Lung (tissue), 12 donors: ENCODE measurements around the gene TMEM51. TPM values are rescaled to one million over a fixed set of nuclear protein-coding genes. Genes with fewer than 3 reads are reported as not detected.

ENCODE experiments used
- ATAC-seq: fragments of 200-7000 bp; cut with Tn5 transposase; one replicate; pipeline ENCODE4 v1.9.1; 2020; ENCODE audit warnings: moderate number of reproducible peaks; ENCODE audit not compliant: insufficient read depth, low FRiP score
- DNase-seq, 3 donors: peaks; one replicate each; pipeline ENCODE4 v3.0.0-alpha.2; 2013 to 2017
- H3K27ac ChIP-seq, 2 donors: one replicate each; pipeline ENCODE4 v1.5.1; 2013; ENCODE audit warnings: mild to moderate bottlenecking in 2 of 2, moderate library complexity in 2 of 2, control low read depth in 1 of 2, inconsistent platforms in 1 of 2, low read depth in 1 of 2, low read length in 1 of 2
- H3K27me3 ChIP-seq, 3 donors: one replicate each; pipeline ENCODE4 v1.5.1; 2013; ENCODE audit warnings: low read length in 2 of 3; ENCODE audit not compliant: control insufficient read depth in 3 of 3, insufficient read depth in 3 of 3
- H3K36me3 ChIP-seq, 4 donors: one replicate each; pipeline ENCODE4 v1.5.1; 2013; ENCODE audit warnings: low read length in 4 of 4, mild to moderate bottlenecking in 1 of 4, moderate library complexity in 1 of 4; ENCODE audit not compliant: control insufficient read depth in 4 of 4, insufficient read depth in 4 of 4
- H3K4me1 ChIP-seq, 5 donors: one replicate each; pipeline ENCODE4 v1.5.1; 2013; ENCODE audit warnings: low read length in 5 of 5, mild to moderate bottlenecking in 2 of 5, moderate library complexity in 1 of 5; ENCODE audit not compliant: control insufficient read depth in 5 of 5, insufficient read depth in 5 of 5
- H3K4me3 ChIP-seq: one replicate; pipeline ENCODE4 v1.5.1; 2013; ENCODE audit warnings: mild to moderate bottlenecking, control low read depth, moderate library complexity
- H3K9ac ChIP-seq, 2 donors: one replicate each; pipeline ENCODE4 v1.5.1; 2013; ENCODE audit warnings: low read length in 2 of 2, control low read depth in 1 of 2; ENCODE audit not compliant: insufficient read depth in 1 of 2
- H3K9me3 ChIP-seq, 4 donors: one replicate each; pipeline ENCODE4 v1.5.1; 2013; ENCODE audit warnings: low read length in 3 of 4, mild to moderate bottlenecking in 1 of 4, moderate library complexity in 1 of 4; ENCODE audit not compliant: control insufficient read depth in 4 of 4, insufficient read depth in 3 of 4
- CTCF ChIP-seq: IDR thresholded peaks from 2 replicates; pipeline ENCODE4 v1.5.1; 2012; ENCODE audit warnings: mild to moderate bottlenecking; ENCODE audit errors: control extremely low read depth, extremely low read depth
- WGBS, 2 donors: extraction: QIAGEN DNeasy Blood & Tissue Kit; methylation state at CpG; one replicate each; pipeline ENCODE4 v1.1.7; 2013; 5-methylcytosine and 5-hydroxymethylcytosine counted together
- polyA plus RNA-seq, 2 donors: library from polyadenylated mRNA; stranded (reverse); fragments of 200-250 nt; gene quantifications; one replicate each; pipeline ENCODE4 v1.2.1, GENCODE V29; 2013
- total RNA-seq, 2 donors: library from RNA; depleted of rRNA in 1 of 2; stranded (reverse); fragments of >200 nt in 1 of 2; gene quantifications; one replicate each; pipeline ENCODE4 v1.2.1, GENCODE V29; 2014 to 2021
- donor health status: control.
- donor health status: control.
- donor health status: Bipolar disorder and iron deficiency.
- donor health status: healthy.
- donor health status: DM: yes; HTN: yes; CAD: no.

Gene TMEM51
- total and polyA plus RNA-seq, 4 donors, result 7.7 to 17.8 (median 12.2) TPM

DNA sequence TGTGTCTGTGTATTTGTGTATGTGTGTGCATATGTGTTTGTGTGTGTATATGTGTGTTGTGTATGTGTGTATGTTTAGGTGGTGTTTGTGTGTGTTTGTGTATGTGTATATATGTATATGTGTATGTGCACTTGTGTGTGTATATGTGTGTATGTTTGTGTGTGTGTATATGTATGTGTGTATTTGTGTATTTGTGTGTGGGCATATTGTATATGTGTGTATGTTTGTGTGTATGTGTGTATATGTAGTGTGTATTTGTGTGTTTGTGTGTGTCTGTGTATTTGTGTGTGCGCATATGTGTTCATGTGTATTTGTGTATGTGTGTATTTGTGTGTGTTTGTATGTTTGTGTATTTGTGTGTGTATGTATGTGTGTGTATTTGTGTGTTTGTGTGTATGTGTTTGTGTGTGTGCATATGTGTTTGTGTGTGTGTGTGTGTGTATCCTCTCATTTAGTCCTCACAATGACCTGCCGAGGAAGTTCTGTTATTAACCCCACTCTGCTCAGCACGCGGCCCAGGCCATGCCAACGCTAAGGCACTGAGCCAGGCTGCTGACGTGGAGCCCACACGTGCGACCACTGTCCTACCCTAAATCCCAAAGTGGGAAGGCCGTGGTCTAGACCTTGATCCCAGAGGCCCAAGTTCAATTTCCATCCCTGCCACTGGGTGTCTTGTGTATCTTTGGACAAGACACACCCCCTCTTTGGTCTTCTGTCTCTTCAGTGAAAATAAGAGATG lies 43.2 kb upstream of the TMEM51 start:
- Histone ChIP-seq H3K27me3 (no peaks in the 10 kb centered on the region), H3K4me1 (peaks cover 0 to 6% (median 0%) of the 10 kb centered on the region in 5 donors), H3K4me3 (no peak overlapping the region), H3K36me3 (peaks cover 0 to 4% (median 0%) of the 10 kb centered on the region in 4 donors), H3K9ac (no peak overlapping the region), H3K9me3 (no peaks in the 10 kb centered on the region), H3K27ac (no peak overlapping the region)
- 90 to 96% methylated on average over 9 of the region's 9 CpGs for WGBS, 2 donors
- TF ChIP-seq CTCF, result no peak
- ATAC-seq, result no peak
- no peak for DNase-seq

- Histone ChIP-seq H3K27ac (no peak overlapping the region), H3K4me3 (no peak overlapping the region), H3K9ac (no peak overlapping the region), H3K9me3 (no peaks in the 10 kb centered on the region), H3K36me3 (peaks cover 0 to 4% (median 0%) of the 10 kb centered on the region in 4 donors), H3K27me3 (no peaks in the 10 kb centered on the region), H3K4me1 (peaks cover 0 to 6% (median 0%) of the 10 kb centered on the region in 5 donors)
- WGBS, 2 donors, result 89 to 94% methylated on average over 2 of the region's 2 CpGs
- DNase-seq (no peak), ATAC-seq (no peak)
- TF ChIP-seq CTCF, result no peak
Observed at GRCh38 chr1:15110867-15111230, 42.7 kb upstream of the TMEM51 start.

DNA sequence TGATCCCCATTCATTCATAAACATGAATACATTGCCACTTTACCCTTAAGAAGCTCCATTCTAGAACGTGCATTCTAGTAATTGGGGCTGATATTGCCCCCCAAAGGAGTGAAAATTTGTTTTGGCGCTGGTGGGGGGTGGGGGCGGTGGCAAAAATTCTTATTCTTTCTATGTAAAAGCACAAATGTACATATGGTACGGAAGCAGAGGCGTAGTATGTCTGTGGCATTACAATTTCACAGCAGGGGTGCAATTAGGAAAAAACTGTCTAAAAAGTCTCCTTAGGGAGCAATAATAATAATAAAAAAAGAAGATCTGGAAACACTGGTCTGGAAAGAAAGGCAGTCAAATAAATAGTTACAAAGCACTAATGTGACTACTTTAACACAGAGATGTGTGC lies 40.4 kb upstream of the TMEM51 start:
- ATAC-seq, result no peak
- WGBS, 2 donors, result 94 to 95% methylated on average over 5 of the region's 5 CpGs
- Histone ChIP-seq H3K9ac (no peak overlapping the region), H3K4me3 (no peak overlapping the region), H3K27me3 (no peaks in the 10 kb centered on the region), H3K27ac (no peak overlapping the region), H3K36me3 (peaks cover 0 to 4% (median 0%) of the 10 kb centered on the region in 4 donors), H3K4me1 (peaks cover 0 to 6% (median 0%) of the 10 kb centered on the region in 5 donors), H3K9me3 (no peaks in the 10 kb centered on the region)
- DNase-seq, result no peak
- TF ChIP-seq CTCF, result no peak

GRCh38 chr1:15114884-15115283 lies 38.7 kb upstream of the TMEM51 start:
- H3K27me3 ChIP-seq, result no peaks in the 10 kb centered on the region
- H3K4me1 ChIP-seq, result peaks cover 0 to 6% (median 0%) of the 10 kb centered on the region in 5 donors
- no peaks in the 10 kb centered on the region for H3K9me3 ChIP-seq
- ATAC-seq, result no peak
- TF ChIP-seq CTCF, result no peak
- no peak overlapping the region for H3K4me3 ChIP-seq
- no peak overlapping the region for H3K9ac ChIP-seq
- no peak for DNase-seq
- H3K36me3 ChIP-seq, result peaks cover 0 to 4% (median 0%) of the 10 kb centered on the region in 4 donors
- WGBS, 2 donors, result 91 to 93% methylated on average over 13 of the region's 13 CpGs
- H3K27ac ChIP-seq, result no peak overlapping the region
